ENCODE measurements around the gene CHL1. TPM values are rescaled to one million over a fixed set of nuclear protein-coding genes. Genes with fewer than 3 reads are reported as not detected.

CHL1 gene
- total RNA-seq, 2 experiments from 2014 or later, result not detected

- DNase-seq, result no peak
- no peak overlapping the region for H3K4me3 Mint-ChIP-seq
- H3K27ac Mint-ChIP-seq, result no peak overlapping the region
- H3K9me3 Mint-ChIP-seq (ENCODE audit: low read depth), result peaks cover 2% of the 10 kb centered on the region
- H3K27me3 Mint-ChIP-seq, result no peaks in the 10 kb centered on the region
- CTCF ChIA-PET, result no interaction called here
- H3K36me3 Mint-ChIP-seq, result no peaks in the 10 kb centered on the region
- no peaks in the 10 kb centered on the region for H3K4me1 Mint-ChIP-seq
- no peak for ATAC-seq
Measured at GRCh38 chr3:312911-313310, 116.3 kb downstream of the CHL1 start.

GRCh38 chr3:317012-317411 lies 120.4 kb downstream of the CHL1 start:
- no peak overlapping the region for H3K27ac Mint-ChIP-seq
- H3K4me1 Mint-ChIP-seq, result no peaks in the 10 kb centered on the region
- ATAC-seq (no peak), DNase-seq (no peak)
- CTCF ChIA-PET, result no interaction called here
- no peaks in the 10 kb centered on the region for H3K9me3 Mint-ChIP-seq (ENCODE audit: low read depth)
- no peaks in the 10 kb centered on the region for H3K36me3 Mint-ChIP-seq
- no peaks in the 10 kb centered on the region for H3K27me3 Mint-ChIP-seq
- H3K4me3 Mint-ChIP-seq, result no peak overlapping the region

GRCh38 chr3:318903-319302 lies 122.3 kb downstream of the CHL1 start:
- DNase-seq (no peak), ATAC-seq (no peak)
- no peaks in the 10 kb centered on the region for H3K27me3 Mint-ChIP-seq
- CTCF ChIA-PET, result no interaction called here
- no peaks in the 10 kb centered on the region for H3K4me1 Mint-ChIP-seq
- H3K36me3 Mint-ChIP-seq, result no peaks in the 10 kb centered on the region
- H3K9me3 Mint-ChIP-seq (ENCODE audit: low read depth), result no peaks in the 10 kb centered on the region
- H3K27ac Mint-ChIP-seq, result no peak overlapping the region
- H3K4me3 Mint-ChIP-seq, result no peak overlapping the region

- ATAC-seq, result no peak
- no peak overlapping the region for H3K27ac Mint-ChIP-seq
- DNase-seq, result no peak
- H3K4me3 Mint-ChIP-seq, result no peak overlapping the region
- CTCF ChIA-PET, result no interaction called here
- H3K36me3 Mint-ChIP-seq, result no peaks in the 10 kb centered on the region
- no peaks in the 10 kb centered on the region for H3K27me3 Mint-ChIP-seq
- no peaks in the 10 kb centered on the region for H3K4me1 Mint-ChIP-seq
- H3K9me3 Mint-ChIP-seq (ENCODE audit: low read depth), result no peaks in the 10 kb centered on the region
Measured at GRCh38 chr3:324423-324822, 127.9 kb downstream of the CHL1 start.

- no peaks in the 10 kb centered on the region for H3K36me3 Mint-ChIP-seq
- H3K4me3 Mint-ChIP-seq, result no peak overlapping the region
- H3K27ac Mint-ChIP-seq, result no peak overlapping the region
- no peak for DNase-seq
- H3K4me1 Mint-ChIP-seq, result no peaks in the 10 kb centered on the region
- no peaks in the 10 kb centered on the region for H3K27me3 Mint-ChIP-seq
- ATAC-seq, result no peak
- no peaks in the 10 kb centered on the region for H3K9me3 Mint-ChIP-seq (ENCODE audit: low read depth)
- CTCF ChIA-PET, result no interaction called here
Measured at GRCh38 chr3:325495-325894, 128.9 kb downstream of the CHL1 start.

GRCh38 chr3:330494-331115 lies 134.0 kb downstream of the CHL1 start:
- CTCF ChIA-PET, result no interaction called here

GRCh38 chr3:331881-332280 lies 135.3 kb downstream of the CHL1 start:
- no peak overlapping the region for H3K27ac Mint-ChIP-seq
- no peaks in the 10 kb centered on the region for H3K4me1 Mint-ChIP-seq
- H3K9me3 Mint-ChIP-seq (ENCODE audit: low read depth), result no peaks in the 10 kb centered on the region
- CTCF ChIA-PET, result no interaction called here
- no peak overlapping the region for H3K4me3 Mint-ChIP-seq
- no peaks in the 10 kb centered on the region for H3K36me3 Mint-ChIP-seq
- no peaks in the 10 kb centered on the region for H3K27me3 Mint-ChIP-seq
- DNase-seq (no peak), ATAC-seq (no peak)

More at GRCh38 chr3:330494-331115, 134.0 kb downstream of the CHL1 start:
- Mint-ChIP-seq H3K9me3 (ENCODE audit: low read depth) (no peaks in the 10 kb centered on the region), H3K27me3 (no peaks in the 10 kb centered on the region), H3K4me1 (no peaks in the 10 kb centered on the region), H3K36me3 (no peaks in the 10 kb centered on the region), H3K4me3 (no peak overlapping the region), H3K27ac (no peak overlapping the region)
- no peak for DNase-seq
- ATAC-seq, result no peak

- no peak for DNase-seq
- no peak overlapping the region for H3K27ac Mint-ChIP-seq
- no peaks in the 10 kb centered on the region for H3K4me1 Mint-ChIP-seq
- no peak overlapping the region for H3K4me3 Mint-ChIP-seq
- no peaks in the 10 kb centered on the region for H3K27me3 Mint-ChIP-seq
- CTCF ChIA-PET, result no interaction called here
- no peaks in the 10 kb centered on the region for H3K9me3 Mint-ChIP-seq (ENCODE audit: low read depth)
- no peaks in the 10 kb centered on the region for H3K36me3 Mint-ChIP-seq
- ATAC-seq, result no peak
Measured at GRCh38 chr3:332701-333100, 136.1 kb downstream of the CHL1 start.

GRCh38 chr3:335240-335639 lies 138.7 kb downstream of the CHL1 start:
- CTCF ChIA-PET, result no interaction called here
- no peaks in the 10 kb centered on the region for H3K9me3 Mint-ChIP-seq (ENCODE audit: low read depth)
- DNase-seq (no peak), ATAC-seq (no peak)
- no peaks in the 10 kb centered on the region for H3K27me3 Mint-ChIP-seq
- no peaks in the 10 kb centered on the region for H3K4me1 Mint-ChIP-seq
- no peaks in the 10 kb centered on the region for H3K36me3 Mint-ChIP-seq
- H3K4me3 Mint-ChIP-seq, result no peak overlapping the region
- no peak overlapping the region for H3K27ac Mint-ChIP-seq

- no peak for ATAC-seq
- no peak for DNase-seq
- CTCF ChIA-PET, result no interaction called here
- Mint-ChIP-seq H3K9me3 (ENCODE audit: low read depth) (no peaks in the 10 kb centered on the region), H3K4me3 (no peak overlapping the region), H3K4me1 (no peaks in the 10 kb centered on the region), H3K27me3 (no peaks in the 10 kb centered on the region), H3K36me3 (no peaks in the 10 kb centered on the region), H3K27ac (no peak overlapping the region)
Measured at GRCh38 chr3:339351-339750, 142.8 kb downstream of the CHL1 start.

GRCh38 chr3:341998-342397 lies 145.4 kb downstream of the CHL1 start:
- Mint-ChIP-seq H3K4me1 (no peaks in the 10 kb centered on the region), H3K27ac (no peak overlapping the region), H3K36me3 (no peaks in the 10 kb centered on the region), H3K4me3 (no peak overlapping the region), H3K9me3 (ENCODE audit: low read depth) (no peaks in the 10 kb centered on the region), H3K27me3 (no peaks in the 10 kb centered on the region)
- CTCF ChIA-PET, result no interaction called here
- no peak for DNase-seq
- ATAC-seq, result no peak

- H3K27me3 Mint-ChIP-seq, result no peaks in the 10 kb centered on the region
- H3K9me3 Mint-ChIP-seq (ENCODE audit: low read depth), result no peaks in the 10 kb centered on the region
- H3K36me3 Mint-ChIP-seq, result no peaks in the 10 kb centered on the region
- ATAC-seq (no peak), DNase-seq (no peak)
- H3K27ac Mint-ChIP-seq, result no peak overlapping the region
- CTCF ChIA-PET, result no interaction called here
- H3K4me1 Mint-ChIP-seq, result no peaks in the 10 kb centered on the region
- no peak overlapping the region for H3K4me3 Mint-ChIP-seq
Measured at GRCh38 chr3:346186-346585, 149.6 kb downstream of the CHL1 start.

- CTCF ChIA-PET, result no interaction called here
- Mint-ChIP-seq H3K9me3 (ENCODE audit: low read depth) (no peaks in the 10 kb centered on the region), H3K4me1 (no peaks in the 10 kb centered on the region), H3K36me3 (no peaks in the 10 kb centered on the region), H3K27me3 (no peaks in the 10 kb centered on the region), H3K4me3 (no peak overlapping the region), H3K27ac (no peak overlapping the region)
- DNase-seq (no peak), ATAC-seq (no peak)
Measured at GRCh38 chr3:347581-347980, 151.0 kb downstream of the CHL1 start.

- no peaks in the 10 kb centered on the region for H3K36me3 Mint-ChIP-seq
- H3K27me3 Mint-ChIP-seq, result no peaks in the 10 kb centered on the region
- no peak overlapping the region for H3K4me3 Mint-ChIP-seq
- DNase-seq (no peak), ATAC-seq (no peak)
- no peak overlapping the region for H3K27ac Mint-ChIP-seq
- CTCF ChIA-PET, result no interaction called here
- no peaks in the 10 kb centered on the region for H3K4me1 Mint-ChIP-seq
- H3K9me3 Mint-ChIP-seq (ENCODE audit: low read depth), result no peaks in the 10 kb centered on the region
Measured at GRCh38 chr3:350871-351371, 154.4 kb downstream of the CHL1 start.

GRCh38 chr3:352599-352998 lies 156.0 kb downstream of the CHL1 start:
- Mint-ChIP-seq H3K4me3 (no peak overlapping the region), H3K4me1 (no peaks in the 10 kb centered on the region), H3K9me3 (ENCODE audit: low read depth) (no peaks in the 10 kb centered on the region), H3K27me3 (no peaks in the 10 kb centered on the region), H3K27ac (no peak overlapping the region), H3K36me3 (no peaks in the 10 kb centered on the region)
- DNase-seq (no peak), ATAC-seq (no peak)
- CTCF ChIA-PET, result interaction anchor here (2.0 kb wide), 1 partner anchor 10 kb away, joined by 4 read pairs; no protein-coding TSS in a partner anchor
